ENCODE results near the gene ARMC2.
"Not testable (repeated sequence)": the region's sequence is repeated elsewhere in the genome, so short reads cannot be mapped to it uniquely, and the experiment has no call there.

The ARMC2 gene

DNA sequence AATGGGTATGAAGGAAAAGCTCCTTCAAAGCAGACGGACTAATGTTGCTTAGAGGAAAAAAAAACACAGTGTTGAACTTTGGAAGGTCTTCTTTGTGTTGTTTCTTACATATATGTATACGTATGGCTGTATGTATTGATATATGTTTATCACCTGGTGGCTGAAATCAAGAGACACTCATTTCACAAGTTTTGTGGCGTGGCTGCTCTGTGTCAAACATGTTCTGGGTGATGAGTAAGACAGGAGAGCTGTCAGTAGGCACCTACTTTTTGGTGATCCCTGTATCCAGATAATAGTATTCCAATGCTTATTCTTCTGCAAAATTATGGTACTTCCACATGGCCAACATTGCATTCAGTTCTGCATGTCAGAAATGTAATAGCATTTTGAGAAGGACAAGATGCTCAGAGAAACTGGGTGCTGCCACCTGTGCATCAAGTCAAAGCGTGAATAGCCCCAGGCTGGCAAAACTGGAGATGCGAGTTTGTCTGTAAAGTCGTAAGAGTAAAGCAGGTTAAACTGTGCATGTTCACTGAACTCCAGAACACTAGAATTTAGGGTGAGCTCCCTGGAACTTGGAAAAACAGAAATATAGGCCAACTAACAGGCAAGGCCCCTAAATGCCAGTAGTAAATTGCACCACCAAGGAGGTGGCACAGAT lies 67.9 kb downstream of the ARMC2 start:
- no peak for DNase-seq (ENCODE audit: low spot score)

DNA sequence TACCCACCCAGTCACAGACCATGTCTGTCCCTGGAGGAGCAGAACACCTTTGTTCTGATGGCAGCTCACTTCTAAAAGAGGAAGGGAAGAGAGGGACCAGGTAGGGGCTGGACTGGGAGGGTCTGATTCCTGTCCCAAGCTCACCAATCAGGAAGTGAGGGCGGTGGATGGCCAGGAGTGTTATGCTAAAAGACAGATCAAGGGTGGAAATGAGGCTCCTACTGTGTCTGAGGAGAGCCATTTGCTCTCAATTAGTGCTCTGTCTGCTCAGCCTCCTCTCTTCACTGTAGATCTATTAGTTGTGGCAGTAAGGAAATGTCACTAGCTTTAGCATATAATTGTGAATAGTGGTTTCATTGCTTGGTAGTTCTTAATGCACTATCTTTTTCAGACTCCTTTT lies 72.5 kb downstream of the ARMC2 start:
- no peak for DNase-seq (ENCODE audit: low spot score)

DNA sequence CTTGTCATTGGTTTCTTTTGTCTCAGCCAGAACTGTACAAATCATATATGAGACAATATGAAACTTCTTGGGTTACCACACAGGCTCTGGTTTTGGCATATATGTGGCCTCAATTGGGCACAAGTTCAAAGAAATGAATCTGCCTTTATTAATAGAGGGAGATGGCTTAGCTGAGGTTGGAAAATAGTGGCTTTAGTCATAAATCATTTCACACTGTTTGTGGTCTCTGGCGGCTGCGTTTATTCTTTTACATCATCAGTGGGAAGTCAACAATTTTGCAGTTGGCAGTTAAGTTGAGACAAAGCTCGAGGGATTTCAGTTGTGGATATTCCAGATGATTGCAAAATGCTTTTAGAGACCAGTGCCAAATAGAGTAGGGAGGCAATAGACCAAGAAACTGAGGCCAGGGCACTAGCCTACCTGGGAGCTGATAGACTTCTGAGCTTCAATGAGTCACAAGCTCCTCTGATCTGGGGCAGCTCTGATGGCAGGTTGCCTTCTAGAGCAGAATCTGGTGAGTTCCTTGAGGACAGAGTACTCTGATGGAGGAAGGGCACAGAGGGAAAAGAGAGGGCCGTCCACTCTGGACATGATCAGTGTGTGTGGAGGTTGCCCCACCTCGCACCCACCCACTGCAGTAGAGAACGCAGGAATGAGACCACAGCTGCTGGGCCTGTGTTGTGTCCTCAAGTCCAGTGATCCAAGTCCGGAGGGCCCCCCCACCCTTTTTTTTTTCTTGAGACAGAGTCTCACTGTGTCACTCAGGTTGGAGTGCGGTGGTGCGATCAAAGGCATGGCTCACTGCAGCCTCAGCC lies 73.5 kb downstream of the ARMC2 start:
- DNase-seq (ENCODE audit: low spot score) = no peak

DNA sequence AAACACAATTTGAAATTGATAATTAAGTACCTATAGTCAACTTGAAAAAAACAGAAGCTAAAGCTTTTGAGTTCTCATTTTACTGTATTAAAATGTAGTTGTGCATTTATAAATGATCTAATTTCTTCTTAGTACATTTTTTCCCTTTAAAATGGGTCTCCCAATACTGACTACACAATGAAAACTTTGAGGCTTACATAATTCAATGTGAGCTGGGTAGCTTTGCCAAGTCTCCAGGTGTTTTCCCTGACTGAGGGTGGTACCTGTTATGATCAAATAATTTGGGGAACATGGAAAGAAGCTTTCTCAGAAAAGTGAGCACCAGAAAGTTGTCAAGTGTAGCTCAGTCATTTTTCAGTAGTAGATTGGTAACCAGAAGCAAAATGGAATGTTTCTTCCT lies 74.3 kb downstream of the ARMC2 start:
- DNase-seq (ENCODE audit: low spot score) = no peak

DNA sequence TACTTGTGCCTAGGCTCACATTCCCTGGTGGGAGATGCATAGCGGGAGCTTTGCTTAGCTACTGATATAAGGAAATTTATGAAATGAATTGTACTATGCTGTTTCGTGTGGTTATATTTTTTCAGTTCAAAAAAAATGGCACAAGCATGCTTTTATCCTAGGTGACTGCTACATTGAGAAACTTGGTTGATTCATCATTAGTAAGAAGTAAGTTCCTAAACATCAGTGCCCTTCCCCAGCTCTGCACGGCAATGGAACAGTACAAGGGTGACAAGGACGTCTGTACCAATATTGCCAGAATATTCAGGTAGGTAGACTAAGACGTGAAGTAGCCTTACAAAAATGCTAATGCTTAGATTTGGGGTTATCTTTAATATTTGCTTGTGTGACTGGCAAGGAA lies 79.7 kb downstream of the ARMC2 start:
- no peak for DNase-seq (ENCODE audit: low spot score)

DNA sequence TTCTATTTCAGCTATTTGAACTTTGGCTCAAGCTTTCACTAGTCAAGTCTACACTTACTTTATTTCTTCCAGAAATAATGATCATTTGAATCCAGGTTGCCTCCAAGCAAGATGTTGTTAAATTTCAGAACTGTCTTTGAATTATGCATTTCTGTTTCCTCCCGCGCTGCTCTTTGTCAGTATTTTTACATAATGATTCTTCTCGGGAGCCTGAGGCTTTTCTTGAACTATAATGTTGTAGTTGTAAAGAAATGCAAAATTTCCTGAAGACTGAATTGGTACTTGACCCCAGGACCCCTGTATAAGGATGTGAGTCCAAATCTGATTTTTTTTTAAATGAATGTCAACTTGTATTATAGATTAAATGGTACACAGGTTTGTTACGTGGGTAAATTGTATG lies 80.4 kb downstream of the ARMC2 start:
- DNase-seq (ENCODE audit: low spot score) = no peak

DNA sequence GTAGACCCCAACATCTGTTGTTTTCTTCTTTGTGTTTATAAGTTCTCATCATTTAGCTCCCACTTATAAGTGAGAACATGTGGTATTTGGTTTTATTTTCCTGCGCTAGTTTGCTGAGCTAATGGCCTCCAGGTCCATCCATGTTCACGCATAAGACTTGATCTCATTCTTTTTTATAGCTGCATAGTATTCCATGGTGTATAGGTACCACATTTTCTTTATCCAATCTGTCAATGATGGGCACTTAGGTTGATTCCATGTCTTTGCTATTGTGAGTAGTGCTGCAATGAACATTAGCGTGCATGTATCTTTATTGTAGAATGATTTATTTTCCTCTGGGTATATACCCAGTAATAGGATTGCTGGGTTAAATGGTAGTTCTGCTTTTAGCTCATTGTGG lies 82.9 kb downstream of the ARMC2 start:
- DNase-seq (ENCODE audit: low spot score) = not testable (repeated sequence)

DNA sequence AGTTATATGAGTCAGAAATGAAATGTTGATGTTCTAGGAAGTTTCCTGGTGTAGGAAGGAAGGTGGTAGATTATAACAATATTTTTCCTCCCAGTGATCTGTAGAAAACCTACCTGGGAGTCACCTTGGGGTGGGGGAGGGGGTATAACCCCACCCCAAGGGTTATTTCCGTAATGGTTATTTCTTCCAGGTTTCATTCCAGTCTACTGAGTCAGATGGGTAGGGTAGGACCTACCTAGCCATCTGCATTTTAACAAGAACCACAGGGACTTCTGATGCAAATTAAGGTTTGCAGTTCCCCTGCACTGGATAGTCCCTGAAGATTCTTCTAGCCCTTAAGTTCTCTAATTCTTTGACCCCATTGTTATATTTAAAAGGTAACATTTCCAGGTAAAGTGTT lies 88.9 kb downstream of the ARMC2 start:
- DNase-seq (ENCODE audit: low spot score) = no peak

DNA sequence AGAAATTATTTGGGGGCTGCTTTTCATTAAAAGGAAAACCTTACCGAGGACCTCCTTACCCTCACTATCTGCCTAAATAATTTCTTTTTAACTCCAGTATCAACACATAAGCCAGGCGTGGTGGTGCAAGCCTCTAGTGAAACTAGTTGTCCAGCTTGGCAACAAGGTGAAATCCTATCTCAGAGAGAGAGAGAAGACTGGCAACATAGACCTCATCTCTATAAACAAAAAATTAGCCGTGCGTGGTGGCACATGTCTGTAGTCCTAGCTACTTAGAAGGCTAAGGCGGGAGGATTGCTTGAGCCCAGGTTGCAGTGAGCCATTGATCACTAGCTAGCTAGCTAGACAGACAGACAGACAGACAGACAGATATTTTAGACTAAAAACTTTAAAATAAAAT lies 92.5 kb downstream of the ARMC2 start:
- DNase-seq (ENCODE audit: low spot score) = no peak

DNA sequence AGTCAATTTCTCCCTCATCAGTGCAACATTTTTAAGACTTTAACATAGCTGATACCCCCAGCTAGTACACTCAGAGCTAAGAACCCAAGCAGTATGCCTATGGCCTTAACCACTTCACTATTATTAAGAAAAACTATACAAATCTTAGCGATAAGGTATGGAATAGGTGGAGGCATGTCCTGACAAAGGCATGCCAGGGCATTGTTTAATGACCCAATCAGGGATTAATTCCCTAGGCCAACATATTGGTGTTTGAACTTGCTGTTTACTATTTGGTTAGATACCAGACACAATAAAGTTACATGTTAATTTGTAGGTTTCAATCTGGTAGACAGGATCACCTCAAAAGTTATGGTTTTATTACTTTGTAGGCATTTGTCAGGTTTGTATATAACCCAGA lies 93.1 kb downstream of the ARMC2 start:
- DNase-seq (ENCODE audit: low spot score) = no peak

DNA sequence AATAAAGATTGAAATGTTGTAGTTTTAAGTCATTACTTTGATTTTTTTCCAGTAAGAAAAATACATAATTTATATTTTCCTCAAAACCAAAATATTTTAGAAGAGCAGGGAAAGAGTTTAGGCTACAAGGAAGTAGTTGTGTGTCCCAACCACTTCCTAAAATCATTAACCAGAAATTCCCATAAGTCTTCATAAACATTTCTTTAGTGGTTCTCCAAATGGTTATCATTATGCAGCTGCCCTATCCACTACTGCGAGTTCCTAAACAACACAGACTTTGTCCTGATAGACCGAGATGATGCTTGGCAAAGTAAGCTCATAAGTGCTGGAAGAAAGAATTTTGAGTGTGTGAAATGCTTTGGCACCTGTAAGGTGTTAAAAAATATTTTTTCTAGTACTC lies 93.6 kb downstream of the ARMC2 start:
- no peak for DNase-seq (ENCODE audit: low spot score)

DNA sequence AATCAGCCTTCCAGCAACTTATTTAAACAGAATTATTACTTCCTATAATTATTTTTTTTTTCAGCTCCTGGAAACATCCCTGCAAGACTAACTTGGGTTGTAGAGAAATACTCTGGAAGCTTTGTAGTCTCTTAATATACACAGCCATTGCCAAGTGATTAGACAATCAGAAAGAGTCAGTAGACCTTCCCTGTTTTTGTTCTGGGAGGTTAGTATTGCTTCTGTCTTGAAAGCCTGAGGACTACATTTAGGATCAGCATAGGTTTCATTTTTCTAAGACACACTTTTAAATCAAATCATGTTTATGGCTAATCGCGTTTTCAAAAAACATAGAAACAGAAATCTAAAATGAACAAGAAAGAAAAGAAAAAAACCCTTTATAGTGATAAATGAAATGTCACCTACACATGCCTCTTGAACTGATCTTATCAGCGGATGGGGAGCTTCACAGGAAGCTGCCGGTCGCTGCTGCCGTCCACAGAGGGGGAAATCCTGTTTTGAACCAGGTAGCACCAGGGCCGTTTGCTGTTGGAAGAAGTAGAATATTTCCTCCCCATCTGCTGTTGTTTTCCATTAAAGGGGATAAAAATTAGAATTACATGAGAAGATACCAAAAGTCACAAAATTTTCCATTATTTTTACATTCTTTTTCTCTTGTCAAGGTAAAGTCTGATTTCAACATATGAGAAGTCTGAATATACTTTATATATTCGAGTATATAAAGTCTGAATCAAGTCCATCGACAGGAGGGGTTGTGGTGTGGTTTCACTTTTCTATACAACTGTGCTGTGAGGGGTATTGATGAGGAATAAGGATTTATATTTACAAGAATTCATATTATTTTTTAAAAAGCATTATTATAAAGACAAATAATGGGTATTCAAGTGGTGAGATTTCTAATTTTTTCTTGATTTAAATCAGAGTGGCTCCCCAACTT lies 94.6 kb downstream of the ARMC2 start:
- no peak for DNase-seq (ENCODE audit: low spot score)

DNA sequence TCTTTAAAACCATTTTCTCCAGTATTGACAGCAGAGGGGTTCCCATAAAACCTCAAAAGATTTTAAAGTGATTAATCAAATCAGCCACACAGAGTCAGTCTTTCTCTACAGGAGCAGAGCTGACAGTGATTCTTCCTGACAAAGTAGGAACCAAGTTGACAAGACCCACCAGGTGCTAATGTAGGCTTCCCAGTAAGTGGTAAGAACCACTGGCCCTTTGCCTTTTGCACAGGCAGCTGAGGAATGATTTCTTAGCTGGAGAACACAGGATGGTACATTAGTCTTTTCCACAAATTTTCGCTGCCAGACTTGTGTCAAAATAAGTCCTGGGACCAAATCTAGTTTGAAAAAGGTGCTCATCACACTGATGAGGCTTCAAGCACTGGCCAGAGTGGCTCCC lies 95.8 kb downstream of the ARMC2 start:
- DNase-seq (ENCODE audit: low spot score) = no peak

DNA sequence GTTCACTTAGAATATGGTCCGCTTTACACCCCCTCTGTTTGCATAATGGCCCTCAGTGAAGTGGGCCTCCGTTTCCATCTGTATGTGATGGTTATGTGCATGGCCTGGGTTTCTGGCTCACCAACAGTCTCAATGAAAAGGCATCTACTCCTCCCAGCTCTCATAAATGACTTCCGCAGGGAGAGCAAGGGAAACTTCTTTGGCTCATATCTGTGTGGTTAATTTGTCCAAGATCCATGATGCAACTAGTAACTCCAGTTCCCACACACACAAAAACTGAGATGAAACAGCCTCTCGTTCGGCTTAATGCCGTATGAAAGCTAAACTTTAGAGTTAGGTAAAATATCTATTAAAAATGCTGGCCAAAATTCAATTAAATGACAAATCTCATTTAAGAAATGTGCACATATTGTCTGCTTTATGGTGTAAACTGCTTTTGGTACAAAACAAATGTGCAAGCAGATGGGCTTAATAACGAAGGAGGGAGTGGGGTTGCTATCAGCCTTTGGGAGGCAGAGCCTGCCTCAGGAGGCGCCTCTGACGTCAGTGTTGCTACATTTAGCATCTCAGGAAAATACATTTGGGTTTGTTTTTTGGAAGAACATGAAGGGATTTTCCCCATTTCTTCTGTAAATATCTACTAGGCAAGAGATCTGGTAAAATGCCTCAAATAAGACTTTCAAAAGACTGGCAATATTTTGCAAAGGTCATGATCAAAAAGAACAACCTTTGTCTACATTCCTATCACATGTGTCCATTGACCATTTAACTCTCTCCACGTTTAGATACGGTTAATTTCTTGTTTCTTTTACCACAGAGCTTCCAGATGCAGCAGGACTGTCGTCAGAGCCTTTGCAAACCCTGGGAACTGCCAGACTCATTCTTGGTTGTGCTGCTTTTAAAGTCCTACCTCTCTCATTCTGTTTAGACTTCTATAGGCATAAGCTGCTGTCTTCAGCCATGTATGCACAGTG lies 96.8 kb downstream of the ARMC2 start:
- DNase-seq (ENCODE audit: low spot score) = no peak

DNA sequence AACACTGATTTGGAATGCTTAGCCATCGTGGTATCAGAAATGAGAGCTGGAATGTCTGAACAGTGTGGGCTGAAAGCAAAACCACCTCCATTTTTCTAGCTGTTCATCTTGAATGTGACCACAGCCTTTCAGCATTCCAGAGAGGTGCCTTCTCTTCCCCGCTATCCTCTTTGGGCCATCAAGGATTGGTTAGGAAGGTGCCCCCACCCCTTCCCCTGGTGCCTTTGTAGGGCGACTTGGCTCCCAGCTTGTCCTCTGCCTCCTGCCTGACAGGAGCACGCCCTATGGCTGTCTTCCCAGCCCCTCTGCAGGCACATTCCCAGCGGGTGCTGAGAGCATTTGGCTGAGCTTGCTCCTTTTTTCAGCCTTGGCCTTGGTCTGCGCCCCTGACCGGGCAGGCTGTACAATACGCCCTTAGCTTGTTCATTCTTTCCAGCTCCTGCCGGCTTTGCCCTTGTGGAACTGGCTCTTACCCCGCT lies 97.5 kb downstream of the ARMC2 start:
- DNase-seq (ENCODE audit: low spot score) = no peak

DNA sequence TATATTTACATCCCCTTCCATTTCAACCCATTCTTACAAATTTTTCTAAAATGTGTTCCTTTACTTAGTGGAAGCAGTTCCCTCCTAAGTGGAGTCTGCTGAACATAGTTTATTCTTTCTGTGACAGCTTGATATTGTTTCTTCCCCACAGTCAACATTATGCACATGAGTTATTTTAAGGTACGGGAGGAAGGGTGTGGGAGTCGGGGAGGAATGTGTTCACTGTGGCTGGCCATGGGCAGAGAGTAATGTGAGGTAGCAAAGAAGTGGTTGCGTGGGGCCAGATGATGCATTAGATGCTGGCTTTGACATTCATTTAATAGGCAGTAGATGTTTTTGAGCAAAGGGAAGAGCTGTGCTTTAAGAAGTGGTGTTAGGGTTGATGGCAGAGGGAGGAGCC lies 98.5 kb downstream of the ARMC2 start:
- DNase-seq (ENCODE audit: low spot score) = no peak

DNA sequence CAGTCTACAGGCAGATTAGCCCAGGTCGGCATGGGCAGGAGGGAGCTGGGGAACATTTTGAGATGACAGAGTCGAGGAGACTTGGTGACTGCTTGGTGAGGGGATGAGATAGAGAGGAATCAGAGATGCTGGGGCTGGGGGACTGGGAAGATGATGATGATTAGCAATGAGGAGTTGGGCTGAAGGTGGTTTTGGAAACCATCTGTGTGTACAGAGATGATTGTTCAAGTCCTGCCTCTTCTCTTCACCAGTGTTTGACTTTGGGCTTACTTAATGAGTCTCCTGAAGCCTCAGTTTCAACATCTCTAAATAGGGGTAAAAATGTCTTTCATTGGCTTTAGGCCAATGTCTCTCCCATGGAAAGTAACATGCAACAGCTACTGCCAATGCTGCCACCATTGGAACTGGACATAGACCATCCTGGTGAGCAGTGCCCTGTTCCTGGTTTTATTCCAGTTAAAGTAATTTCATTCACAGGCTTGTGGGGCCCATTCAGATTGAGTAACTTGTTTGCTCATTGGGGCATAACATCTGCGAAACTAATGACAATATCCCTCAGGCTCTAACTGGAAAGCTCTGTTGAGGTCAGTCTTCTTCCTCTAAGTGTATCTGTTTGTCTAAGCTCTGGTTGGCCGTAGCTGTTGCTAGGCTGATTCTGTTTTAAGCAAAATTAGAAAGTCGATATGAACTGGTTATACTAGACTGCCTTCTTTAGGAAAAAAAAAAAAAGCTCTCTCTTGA lies 99.1 kb downstream of the ARMC2 start:
- no peak for DNase-seq (ENCODE audit: low spot score)

DNA sequence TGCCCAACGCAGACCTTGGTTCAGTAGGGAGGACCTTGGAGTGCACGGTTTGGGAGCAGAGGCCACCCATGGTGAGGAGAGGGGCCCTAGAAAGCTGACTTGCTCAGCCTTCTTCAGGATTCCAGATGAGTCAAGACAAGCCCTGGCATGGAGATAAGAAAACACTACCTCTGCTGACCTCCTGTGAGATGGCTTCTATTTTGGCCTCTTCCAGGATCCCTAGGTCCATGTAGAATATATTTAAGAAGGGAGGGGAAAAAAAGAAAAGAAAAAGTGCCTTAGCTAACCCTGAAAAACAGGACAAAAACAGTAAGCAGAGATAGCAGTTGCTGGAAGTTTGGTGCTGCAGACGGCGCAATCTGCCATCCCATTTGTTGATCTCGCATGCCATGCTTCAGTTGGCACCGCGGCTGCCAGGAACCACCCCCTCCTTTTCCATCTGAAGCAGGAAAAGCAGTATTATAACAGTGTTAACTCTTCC lies 100.0 kb downstream of the ARMC2 start:
- no peak for DNase-seq (ENCODE audit: low spot score)

DNA sequence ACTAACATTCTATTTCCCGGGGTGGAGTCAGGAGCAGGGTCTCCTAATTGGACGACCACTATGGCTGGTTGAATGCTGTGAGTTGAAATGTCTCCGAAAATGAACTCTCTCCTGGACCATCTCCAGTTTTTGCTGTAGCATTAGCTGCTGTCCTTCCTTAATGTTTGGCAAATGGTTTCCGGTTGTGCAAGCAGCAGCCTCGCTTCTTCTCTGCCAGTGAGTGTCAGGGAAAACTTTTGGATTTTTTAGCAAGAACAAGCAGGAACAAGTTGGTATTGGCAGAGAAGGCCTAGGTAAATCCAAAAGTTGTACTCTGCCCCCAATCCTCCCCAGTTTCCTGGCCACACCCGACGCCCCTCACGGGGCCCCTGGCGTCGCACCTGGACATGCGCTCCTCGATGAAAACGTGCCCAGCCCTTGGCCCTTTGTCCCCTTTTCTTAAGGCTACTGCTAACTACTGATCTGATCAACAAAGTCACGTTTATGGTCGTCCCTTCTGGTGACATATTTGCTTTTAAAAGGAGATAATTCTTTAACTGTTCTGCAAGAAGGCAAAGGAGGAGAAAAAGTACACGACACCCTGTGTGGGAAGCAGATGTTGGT lies 103.2 kb downstream of the ARMC2 start:
- no peak for DNase-seq (ENCODE audit: low spot score)

All from ecto neural progenitor cell (in vitro differentiated cells).